Measurements from ENCODE around the gene TNFRSF18. TPM values are rescaled to one million over a fixed set of nuclear protein-coding genes. Genes with fewer than 3 reads are reported as not detected.

TNFRSF18 gene
- total RNA-seq, 1 donor from 2014 or later: 3.0 TPM

- no peak overlapping the region for H3K4me3 Mint-ChIP-seq (ENCODE audit: unreplicated experiment)
- peaks cover 3% of the 10 kb centered on the region for H3K9me3 Mint-ChIP-seq (ENCODE audit: unreplicated experiment)
- H3K27ac Mint-ChIP-seq (ENCODE audit: unreplicated experiment): no peak overlapping the region
- H3K36me3 Mint-ChIP-seq (ENCODE audit: unreplicated experiment): no peaks in the 10 kb centered on the region
- H3K27me3 Mint-ChIP-seq (ENCODE audit: unreplicated experiment): peaks cover 12% of the 10 kb centered on the region
- H3K4me1 Mint-ChIP-seq (ENCODE audit: low read depth, unreplicated experiment): peaks cover 1% of the 10 kb centered on the region
- no peak for TF ChIP-seq CTCF (IDR thresholded peaks at IDR 0.05; ENCODE audit: partially characterized antibody, unreplicated experiment)
- DNase-seq: no peak
These were observed 9.7 kb upstream of the TNFRSF18 start for GRCh38 chr1:1215881-1216605.

- Mint-ChIP-seq H3K27ac (ENCODE audit: unreplicated experiment) (no peak overlapping the region), H3K4me1 (ENCODE audit: low read depth, unreplicated experiment) (peaks cover 4% of the 10 kb centered on the region), H3K9me3 (ENCODE audit: unreplicated experiment) (peaks cover 3% of the 10 kb centered on the region), H3K4me3 (ENCODE audit: unreplicated experiment) (no peak overlapping the region), H3K36me3 (ENCODE audit: unreplicated experiment) (no peaks in the 10 kb centered on the region), H3K27me3 (ENCODE audit: unreplicated experiment) (peaks cover 8% of the 10 kb centered on the region)
- TF ChIP-seq CTCF (IDR thresholded peaks at IDR 0.05; ENCODE audit: partially characterized antibody, unreplicated experiment): no peak
- no peak for DNase-seq
These were observed 8.8 kb upstream of the TNFRSF18 start for GRCh38 chr1:1215080-1215676.

GRCh38 chr1:1213345-1214265 is 7.2 kb upstream of the TNFRSF18 start, which contains the start of gene TNFRSF4:
Gene TNFRSF4, minus strand, starts transcription at chr1:1214153. Its CDS starts 26 bp downstream, at chr1:1214127.
- no peak within 1 kb of the TSS for H3K4me3 Mint-ChIP-seq (ENCODE audit: unreplicated experiment)
- no peak within 1 kb of the TSS for H3K27ac Mint-ChIP-seq (ENCODE audit: unreplicated experiment)
- TF ChIP-seq CTCF (IDR thresholded peaks at IDR 0.05; ENCODE audit: partially characterized antibody, unreplicated experiment): no peak
- DNase-seq: peak; percentile 18
- H3K4me1 Mint-ChIP-seq (ENCODE audit: low read depth, unreplicated experiment): peaks cover 6% of the 10 kb centered on the region
- peaks cover 8% of the 10 kb centered on the region for H3K27me3 Mint-ChIP-seq (ENCODE audit: unreplicated experiment)
- H3K9me3 Mint-ChIP-seq (ENCODE audit: unreplicated experiment): peaks cover 3% of the 10 kb centered on the region
- no peaks in the 10 kb centered on the region for H3K36me3 Mint-ChIP-seq (ENCODE audit: unreplicated experiment)

- H3K4me1 Mint-ChIP-seq (ENCODE audit: low read depth, unreplicated experiment): peaks cover 10% of the 10 kb centered on the region
- peak; percentile 32 for DNase-seq
- peaks cover 6% of the 10 kb centered on the region for H3K9me3 Mint-ChIP-seq (ENCODE audit: unreplicated experiment)
- no peak for TF ChIP-seq CTCF (IDR thresholded peaks at IDR 0.05; ENCODE audit: partially characterized antibody, unreplicated experiment)
- H3K27me3 Mint-ChIP-seq (ENCODE audit: unreplicated experiment): peaks cover 10% of the 10 kb centered on the region
- H3K36me3 Mint-ChIP-seq (ENCODE audit: unreplicated experiment): no peaks in the 10 kb centered on the region
- no peak overlapping the region for H3K4me3 Mint-ChIP-seq (ENCODE audit: unreplicated experiment)
- no peak overlapping the region for H3K27ac Mint-ChIP-seq (ENCODE audit: unreplicated experiment)
These were observed 6.5 kb upstream of the TNFRSF18 start for GRCh38 chr1:1212780-1213344.

Measured in glutamatergic neuron (in vitro differentiated cells).